ENCODE data around the gene STXBP4. TPM values are rescaled to one million over a fixed set of nuclear protein-coding genes. Genes with fewer than 3 reads are reported as not detected.

The STXBP4 gene
- total RNA-seq, 1 experiment from 2014 or later = 16.5 TPM

DNA sequence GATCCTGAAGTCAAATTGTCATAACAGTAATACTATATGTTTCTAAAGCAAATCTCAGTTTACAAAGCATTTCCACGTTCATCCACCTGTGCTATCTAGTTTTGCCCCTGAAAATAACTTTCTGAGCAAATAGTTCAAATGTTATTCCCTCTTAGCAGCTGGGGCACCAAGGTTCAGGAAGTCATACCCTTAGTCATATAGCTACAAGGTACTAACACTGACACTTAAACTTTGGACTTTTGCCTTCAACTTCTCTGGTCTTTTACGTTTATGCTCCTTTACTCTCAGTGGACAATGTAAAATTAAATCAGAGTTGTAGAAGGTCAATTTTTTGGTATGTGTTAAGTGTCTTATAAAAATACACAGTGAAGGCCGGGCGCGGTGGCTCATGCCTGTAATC is 33.1 kb upstream of the STXBP4 start:
- H3K18ac ChIP-seq (ENCODE audit: insufficient read length, low read depth, low read length) = no peak overlapping the region
- no peak for DNase-seq
- no CpG with 5 or more reads among the region's 5 CpGs for WGBS (ENCODE audit: extremely low coverage, insufficient read length, low lambda C conversion rate)
- no peak overlapping the region for H3K14ac ChIP-seq (ENCODE audit: insufficient read depth, low read length)
- H2BK12ac ChIP-seq (ENCODE audit: insufficient read length, low read depth, low read length) = no peak overlapping the region
- no peak overlapping the region for H3K4ac ChIP-seq (ENCODE audit: low read depth, low read length)
- H4K8ac ChIP-seq (replicated peaks; ENCODE audit: insufficient read length, low read depth, low read length) = no peak overlapping the region
- H3K27ac Mint-ChIP-seq = no peak overlapping the region
- H3K4me3 Mint-ChIP-seq = no peak overlapping the region
- H3K23me2 ChIP-seq (ENCODE audit: insufficient read length, low read depth, low read length, poor library complexity, severe bottlenecking) = no peaks in the 10 kb centered on the region
- no peak overlapping the region for H3K4me2 ChIP-seq (ENCODE audit: insufficient read depth, insufficient read length, low read length)
- H3K36me3 Mint-ChIP-seq (ENCODE audit: insufficient read depth in 1 of 3, low read depth in 3 of 3) = peaks cover 44 to 79% (median 79%) of the 10 kb centered on the region in 3 experiments
- no peak overlapping the region for H3K27ac ChIP-seq (ENCODE audit: insufficient read length, low read depth, low read length)
- H2BK20ac ChIP-seq (ENCODE audit: low read depth, low read length, poor library complexity, severe bottlenecking) = no peak overlapping the region
- H3K79me2 ChIP-seq (ENCODE audit: insufficient read depth, low read length) = no peaks in the 10 kb centered on the region
- H3K4me1 ChIP-seq (ENCODE audit: insufficient read depth, low read length) = no peaks in the 10 kb centered on the region
- H4K20me1 ChIP-seq (ENCODE audit: control insufficient read depth, insufficient read depth, insufficient read length) = no peaks in the 10 kb centered on the region
- H4K91ac ChIP-seq (ENCODE audit: insufficient read length, low read depth, low read length) = no peak overlapping the region
- no peak for TF ChIP-seq CTCF (conservative IDR thresholded peaks at IDR 0.05)
- no peak overlapping the region for H2BK5ac ChIP-seq (ENCODE audit: insufficient read length, low read length)
- H3K79me1 ChIP-seq (ENCODE audit: insufficient read depth, low read depth, low read length, poor library complexity, severe bottlenecking) = no peaks in the 10 kb centered on the region
- no peak overlapping the region for H2AK5ac ChIP-seq (ENCODE audit: insufficient read length, low read length)
- peaks cover 1% of the 10 kb centered on the region; the same call in 1 of the 2 replicates for H3K27me3 Mint-ChIP-seq (ENCODE audit: low read depth)
- H3K4me1 Mint-ChIP-seq = no peaks in the 10 kb centered on the region
- H3T11ph ChIP-seq (ENCODE audit: low read length) = no peak overlapping the region
- H3K27me3 ChIP-seq (ENCODE audit: insufficient read depth, low read length) = no peaks in the 10 kb centered on the region
- H3K9ac ChIP-seq (ENCODE audit: extremely low read depth, insufficient read length, low read length) = no peak overlapping the region
- no peak overlapping the region for H3K23ac ChIP-seq (ENCODE audit: insufficient read length, low read depth, low read length)
- no peaks in the 10 kb centered on the region for H3K9me3 ChIP-seq (ENCODE audit: control insufficient read depth, low read depth, low read length)
- H2AFZ ChIP-seq (ENCODE audit: low read length) = no peak overlapping the region
- H4K5ac ChIP-seq (ENCODE audit: insufficient read length, low read depth, low read length) = no peak overlapping the region
- H2BK15ac ChIP-seq (ENCODE audit: low read depth, low read length) = no peak overlapping the region
- no peak overlapping the region for H2BK120ac ChIP-seq (ENCODE audit: low read depth, low read length, poor library complexity, severe bottlenecking)
- no peak overlapping the region for H3K56ac ChIP-seq (ENCODE audit: insufficient read length, low read depth, low read length)
- no peaks in the 10 kb centered on the region for H3K9me3 Mint-ChIP-seq

Data from H9 (cell line).